ENCODE results near the gene ST8SIA1.
A peak's percentile ranks its signal among the peaks of the same experiment; 100 is the strongest.
"Not testable (repeated sequence)": the region's sequence is repeated elsewhere in the genome, so short reads cannot be mapped to it uniquely, and the experiment has no call there.

Gene ST8SIA1

DNA sequence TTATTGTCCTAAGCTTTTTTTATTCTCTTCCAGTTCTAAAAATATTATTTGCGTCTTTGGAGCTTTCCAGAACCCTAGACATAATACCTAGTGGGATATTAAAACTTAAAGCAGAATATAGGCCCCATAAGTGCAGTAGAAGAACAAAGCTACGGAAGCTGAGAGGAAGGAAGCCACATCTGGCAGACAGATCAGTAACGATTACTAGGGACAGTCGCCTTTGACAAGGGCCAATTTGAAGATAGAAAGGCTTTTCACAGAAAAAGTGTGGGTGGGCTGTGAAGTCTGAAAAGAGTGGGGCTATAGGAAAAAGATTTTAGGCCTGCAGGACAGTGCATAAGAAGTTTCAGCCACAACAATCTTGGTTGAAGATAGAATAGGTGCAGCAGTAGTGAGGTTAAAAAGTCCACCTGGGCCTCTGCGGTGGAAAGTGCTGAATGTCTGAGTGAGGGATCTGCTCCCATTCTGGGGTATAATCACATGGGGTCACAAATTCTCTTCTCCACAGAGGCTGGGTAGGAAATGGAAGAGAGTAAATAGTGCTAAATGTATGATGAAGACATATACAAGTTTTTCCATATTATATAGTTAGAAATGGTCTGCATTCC, 174.0 kb downstream of the ST8SIA1 start:
- no peak for DNase-seq

GRCh38 chr12:22149286-22149685, 185.2 kb downstream of the ST8SIA1 start:
- not testable (repeated sequence) for DNase-seq

DNA sequence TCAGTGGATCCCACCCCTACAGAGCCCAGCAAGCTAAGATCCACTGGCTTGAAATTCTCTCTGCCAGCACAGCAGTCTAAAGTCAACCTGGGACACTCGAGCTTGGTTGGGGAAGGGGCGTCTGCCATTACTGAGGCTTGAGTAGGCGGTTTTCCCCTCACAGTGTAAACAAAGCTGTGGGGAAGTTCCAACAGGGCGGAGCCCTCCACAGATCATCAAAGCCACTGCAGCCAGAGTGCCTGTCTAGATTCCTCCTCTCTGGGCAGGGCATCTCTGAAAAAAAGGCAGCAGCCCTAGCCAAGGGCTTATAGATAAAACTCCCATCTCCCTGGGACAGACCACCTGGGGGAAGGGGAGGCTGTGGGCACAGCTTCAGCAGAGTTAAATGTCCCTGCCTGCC, 187.8 kb downstream of the ST8SIA1 start:
- DNase-seq = peak; percentile 74

Measured in activated effector memory CD4-positive, alpha-beta T cell treated with anti-CD3 and anti-CD28 coated beads, Interleukin-2, amount 50 U/mL, for 16 hours (primary cell).